IMR-90 (cell line): ENCODE results near the gene SLC5A1. TPM values are rescaled to one million over a fixed set of nuclear protein-coding genes. Genes with fewer than 3 reads are reported as not detected.
A peak's percentile ranks its signal among the peaks of the same experiment; 100 is the strongest.

ENCODE experiments used
- ATAC-seq: fragments of 200-7000 bp; cut with Tn5 transposase; 2 replicates; pipeline ENCODE4 v1.9.1; 2020; ENCODE audit warnings: low read depth, mild to moderate bottlenecking, moderate library complexity
- BruUV-seq: library from RNA; stranded (reverse); fragments of 400-500 nt; replicated peaks from 2 replicates; lab custom pipeline; 2021; lab: Mats Ljungman, UMichigan
- CTCF ChIA-PET: fragments of 300-600 bp; formaldehyde crosslinking; extraction: SDS; loops from one replicate; lab custom pipeline; 2021; ENCODE audit warnings: antibody characterized with exemption; lab: Yijun Ruan, JAX
- POLR2A ChIA-PET: fragments of 300-600 bp; sonication (Branson Sonifier 250); formaldehyde crosslinking; loops from one replicate; lab custom pipeline; 2022; ENCODE audit warnings: antibody characterized with exemption; ENCODE audit not compliant: unreplicated experiment; lab: Charles Lee
- DNase-seq: peaks from one replicate; pipeline ENCODE4 v3.0.0; 2013
- H2AFZ ChIP-seq: replicated peaks from 2 replicates; pipeline ENCODE3; 2013; ENCODE audit warnings: low read length, mild to moderate bottlenecking; ENCODE audit not compliant: poor library complexity
- H2AK5ac ChIP-seq: 2 replicates; pipeline ENCODE4 v1.6.1; 2013; ENCODE audit warnings: low read depth, low read length, inconsistent platforms
- H2AK9ac ChIP-seq: replicated peaks from 2 replicates; pipeline ENCODE3; 2013; ENCODE audit warnings: mild to moderate bottlenecking, low read depth, low read length, moderate library complexity; ENCODE audit not compliant: poor library complexity
- H2BK120ac ChIP-seq: 2 replicates; pipeline ENCODE4 v1.6.1; 2013; ENCODE audit warnings: low read depth, low read length, inconsistent platforms
- H2BK15ac ChIP-seq: 3 replicates; pipeline ENCODE4 v1.6.1; 2013; ENCODE audit warnings: low read depth, low read length, inconsistent platforms
- H2BK20ac ChIP-seq: 2 replicates; pipeline ENCODE4 v1.6.1; 2013; ENCODE audit warnings: low read depth, mild to moderate bottlenecking, inconsistent platforms, low read length, moderate library complexity
- H2BK5ac ChIP-seq: 2 replicates; pipeline ENCODE4 v1.6.1; 2013; ENCODE audit warnings: mild to moderate bottlenecking, low read depth, low read length, inconsistent platforms; ENCODE audit not compliant: poor library complexity, severe bottlenecking
- H3K14ac ChIP-seq: replicated peaks from 2 replicates; pipeline ENCODE4 v1.6.1; 2013; ENCODE audit warnings: low read depth, low read length, inconsistent platforms
- H3K18ac ChIP-seq: 2 replicates; pipeline ENCODE4 v1.6.1; 2013; ENCODE audit warnings: low read depth, low read length, control low read depth
- H3K23ac ChIP-seq: 2 replicates; pipeline ENCODE4 v1.6.1; 2013; ENCODE audit warnings: low read depth, low read length, inconsistent platforms
- H3K27ac ChIP-seq: 2 replicates; pipeline ENCODE4 v1.5.1; 2013; ENCODE audit warnings: mild to moderate bottlenecking, control low read depth, low read length; ENCODE audit not compliant: insufficient read depth
- H3K27me3 ChIP-seq: 2 replicates; pipeline ENCODE4 v1.6.1; 2013; ENCODE audit warnings: low read length; ENCODE audit not compliant: control insufficient read depth, insufficient read depth
- H3K36me3 ChIP-seq: 2 replicates; pipeline ENCODE4 v1.6.1; 2013; ENCODE audit warnings: low read length, mixed read lengths; ENCODE audit not compliant: control insufficient read depth, insufficient read depth
- H3K4ac ChIP-seq: 2 replicates; pipeline ENCODE4 v1.6.1; 2013; ENCODE audit warnings: low read depth, low read length, inconsistent platforms
- H3K4me1 ChIP-seq: 2 replicates; pipeline ENCODE4 v1.6.1; 2013; ENCODE audit warnings: low read length, mixed read lengths; ENCODE audit not compliant: control insufficient read depth, insufficient read depth
- H3K4me2 ChIP-seq: 2 replicates; pipeline ENCODE4 v1.6.1; 2013; ENCODE audit warnings: low read depth, mild to moderate bottlenecking, control low read depth, low read length, moderate library complexity
- H3K4me3 ChIP-seq: 2 replicates; pipeline ENCODE4 v1.5.1; 2013; ENCODE audit warnings: low read depth, mild to moderate bottlenecking, control low read depth, low read length, moderate library complexity; ENCODE audit not compliant: insufficient read depth
- H3K56ac ChIP-seq: 2 replicates; pipeline ENCODE4 v1.6.1; 2013; ENCODE audit warnings: low read length, inconsistent platforms; ENCODE audit not compliant: insufficient read depth; ENCODE audit errors: extremely low read depth
- H3K79me1 ChIP-seq, 2 experiments: 2 replicates each; pipeline ENCODE4 v1.6.1; 2013; ENCODE audit warnings: low read length in 2 of 2, inconsistent platforms in 1 of 2, low read depth in 1 of 2
- H3K9ac ChIP-seq: 2 replicates; pipeline ENCODE4 v1.6.1; 2013; ENCODE audit warnings: low read depth, low read length, control low read depth
- H3K9me1 ChIP-seq: 2 replicates; pipeline ENCODE4 v1.6.1; 2013; ENCODE audit warnings: low read length, inconsistent platforms; ENCODE audit not compliant: insufficient read depth
- H3K9me3 ChIP-seq: 2 replicates; pipeline ENCODE4 v1.6.1; 2013; ENCODE audit warnings: low read length; ENCODE audit not compliant: control insufficient read depth, insufficient read depth
- H4K20me1 ChIP-seq: 2 replicates; pipeline ENCODE4 v1.6.1; 2013; ENCODE audit warnings: low read length, inconsistent platforms; ENCODE audit not compliant: insufficient read depth
- H4K5ac ChIP-seq: 2 replicates; pipeline ENCODE4 v1.6.1; 2013; ENCODE audit warnings: mild to moderate bottlenecking, low read depth, low read length, control low read depth
- H4K8ac ChIP-seq, 2 experiments: 2 replicates each; pipeline ENCODE4 v1.6.1; 2013; ENCODE audit warnings: low read depth in 2 of 2, low read length in 2 of 2, control low read depth in 1 of 2, inconsistent platforms in 1 of 2
- H4K91ac ChIP-seq: 2 replicates; pipeline ENCODE4 v1.6.1; 2013; ENCODE audit warnings: low read depth, low read length, inconsistent platforms; ENCODE audit not compliant: insufficient read depth
- BHLHE40 ChIP-seq: fragments of 150-350 bp; IDR thresholded peaks from 2 replicates; pipeline ENCODE4 v1.6.1; 2016; ENCODE audit warnings: mild to moderate bottlenecking, low read depth, low read length
- CEBPB ChIP-seq: IDR thresholded peaks from 2 replicates; pipeline ENCODE4 v1.6.1; 2012; ENCODE audit warnings: low read depth, low read length, improper control_type of control experiment
- ELK1 ChIP-seq: fragments of 150-350 bp; IDR thresholded peaks from 2 replicates; pipeline ENCODE4 v1.6.1; 2016; ENCODE audit warnings: low read depth, mild to moderate bottlenecking, low read length, moderate library complexity, borderline replicate concordance
- FOS ChIP-seq: fragments of 150-350 bp; IDR thresholded peaks from 2 replicates; pipeline ENCODE4 v1.6.1; 2016; ENCODE audit warnings: low read depth, low read length
- MAFK ChIP-seq: IDR thresholded peaks from 2 replicates; pipeline ENCODE4 v1.6.1; 2012; ENCODE audit warnings: low read depth, low read length, improper control_type of control experiment
- MAZ ChIP-seq: IDR thresholded peaks from 2 replicates; pipeline ENCODE4 v1.6.1; 2012; ENCODE audit warnings: low read depth, mild to moderate bottlenecking, low read length, improper control_type of control experiment, moderate library complexity, borderline replicate concordance
- MXI1 ChIP-seq: IDR thresholded peaks from 2 replicates; pipeline ENCODE4 v1.6.1; 2012; ENCODE audit warnings: low read depth, mild to moderate bottlenecking, low read length, moderate library complexity, borderline replicate concordance
- NFE2L2 ChIP-seq: fragments of 150-350 bp; IDR thresholded peaks from 2 replicates; pipeline ENCODE4 v1.6.1; 2016; ENCODE audit warnings: low read depth, mild to moderate bottlenecking, low read length
- POLR2A ChIP-seq: IDR thresholded peaks from 2 replicates; pipeline ENCODE4 v1.6.1; 2012; ENCODE audit warnings: mild to moderate bottlenecking, low read depth, low read length
- RAD21 ChIP-seq: IDR thresholded peaks from 2 replicates; pipeline ENCODE4 v1.6.1; 2012; ENCODE audit warnings: low read length, improper control_type of control experiment
- RFX5 ChIP-seq: IDR thresholded peaks from 2 replicates; pipeline ENCODE4 v1.8.0; 2012; ENCODE audit warnings: low read depth, mild to moderate bottlenecking, low read length, moderate library complexity
- SMC3 ChIP-seq: fragments of 150-350 bp; IDR thresholded peaks from 2 replicates; pipeline ENCODE4 v1.6.1; 2016; ENCODE audit warnings: low read depth, mild to moderate bottlenecking, antibody characterized with exemption, low read length, moderate library complexity
- USF2 ChIP-seq: fragments of 150-350 bp; IDR thresholded peaks from 2 replicates; pipeline ENCODE4 v1.6.1; 2017; ENCODE audit warnings: mild to moderate bottlenecking, antibody characterized with exemption, low read length, low read depth
- WGBS, 2 experiments: methylation state at CpG; one replicate each; pipeline versions ENCODE4 v1.1.5 to v1.1.7; 2013; ENCODE audit warnings: missing lambda C conversion rate in 2 of 2; ENCODE audit not compliant: insufficient read length in 1 of 2; ENCODE audit errors: extremely low coverage in 2 of 2; 5-methylcytosine and 5-hydroxymethylcytosine counted together
- dilution Hi-C: fragments of 300-500 bp; cut with HindIII; formaldehyde crosslinking; loops from one replicate; pipeline ENCODE4 v1.14.3; 2018; ENCODE audit warnings: low sequenced_read_pairs; ENCODE audit not compliant: unreplicated experiment
- in situ Hi-C: fragments of 300-500 bp; cut with MboI; formaldehyde crosslinking; loops from 3 replicates; pipeline ENCODE4 v1.14.3; 2019; ENCODE audit warnings: low sequenced_read_pairs, inconsistent platforms, mixed read lengths
- intact Hi-C: fragments of 100-400 bp; cut with micrococcal nuclease; formaldehyde crosslinking; loops from 2 replicates; pipeline ENCODE4 v1.10.0; 2022
- polyA plus RNA-seq, 3 experiments: library from polyadenylated mRNA; depleted of rRNA; stranded (reverse); fragments of >200 nt; gene quantifications; 2 replicates each; pipeline ENCODE4 v1.2.3, GENCODE V29; 2012; ENCODE audit warnings: low replicate concordance in 1 of 3
- total RNA-seq: library from RNA; depleted of rRNA; stranded (reverse); fragments of >200 nt; gene quantifications from 2 replicates; pipeline ENCODE4 v1.2.3, GENCODE V29; 2012

SLC5A1 gene
- total and polyA plus RNA-seq, 2 of the 4 experiments (the other 2 are of a cell fraction) = not detected

GRCh38 chr22:32073262-32073661, 30.2 kb downstream of the SLC5A1 start (continued):
- no peak for TF ChIP-seq SMC3
- no peak for TF ChIP-seq RAD21
- no peak for TF ChIP-seq MAFK

GRCh38 chr22:32073823-32074380, 30.8 kb downstream of the SLC5A1 start:
- H4K5ac ChIP-seq = no peak overlapping the region
- H2BK120ac ChIP-seq = no peak overlapping the region
- no peak overlapping the region for H3K18ac ChIP-seq
- H3K4me3 ChIP-seq = no peak overlapping the region
- WGBS, 2 experiments = no CpG with 5 or more reads among the region's 5 CpGs
- TF ChIP-seq SMC3 (no peak), CEBPB (no peak), USF2 (no peak), FOS (no peak), MAFK (no peak), RAD21 (no peak), BHLHE40 (no peak), MAZ (no peak), ELK1 (no peak), POLR2A (no peak), MXI1 (no peak), NFE2L2 (no peak), RFX5 (no peak)
- no peak overlapping the region for H2BK20ac ChIP-seq
- H3K79me1 ChIP-seq = no peaks in the 10 kb centered on the region
- POLR2A ChIA-PET = no interaction called here
- H3K27me3 ChIP-seq = peaks cover 18% of the 10 kb centered on the region
- no peaks in the 10 kb centered on the region for H3K4me1 ChIP-seq
- H3K23ac ChIP-seq = no peak overlapping the region
- H2BK15ac ChIP-seq = no peak overlapping the region
- no peak overlapping the region for H2AK9ac ChIP-seq
- no peak overlapping the region for H3K4ac ChIP-seq
- H4K20me1 ChIP-seq = no peaks in the 10 kb centered on the region
- no peaks in the 10 kb centered on the region for H3K9me3 ChIP-seq
- no peak overlapping the region for H2AK5ac ChIP-seq
- no peak overlapping the region for H3K9ac ChIP-seq
- no peaks in the 10 kb centered on the region for H3K36me3 ChIP-seq
- no peak for ATAC-seq
- H3K14ac ChIP-seq = no peak overlapping the region
- no peaks in the 10 kb centered on the region for H3K9me1 ChIP-seq
- H2AFZ ChIP-seq = peak overlapping the region; percentile 63
- no peak overlapping the region for H3K4me2 ChIP-seq
- H4K8ac ChIP-seq = no peak overlapping the region
- BruUV-seq = no TSS peak
- dilution Hi-C loops (no loop called here), intact Hi-C loops (no loop called here), in situ Hi-C loops (no loop called here)
- DNase-seq = no peak
- no peak overlapping the region for H3K27ac ChIP-seq
- no peak overlapping the region for H2BK5ac ChIP-seq
- no peak overlapping the region for H4K91ac ChIP-seq
- H3K56ac ChIP-seq = no peak overlapping the region
- CTCF ChIA-PET = no interaction called here
